SKM-1 (cell line): ENCODE data around the gene LDLRAP1.
"Not testable (repeated sequence)": the region's sequence is repeated elsewhere in the genome, so short reads cannot be mapped to it uniquely, and the experiment has no call there.

Source experiments
- DNase-seq: peaks from one replicate; lab custom pipeline; 2025; ENCODE audit not compliant: unreplicated experiment; lab: John Stamatoyannopoulos, UW

LDLRAP1 gene

DNA sequence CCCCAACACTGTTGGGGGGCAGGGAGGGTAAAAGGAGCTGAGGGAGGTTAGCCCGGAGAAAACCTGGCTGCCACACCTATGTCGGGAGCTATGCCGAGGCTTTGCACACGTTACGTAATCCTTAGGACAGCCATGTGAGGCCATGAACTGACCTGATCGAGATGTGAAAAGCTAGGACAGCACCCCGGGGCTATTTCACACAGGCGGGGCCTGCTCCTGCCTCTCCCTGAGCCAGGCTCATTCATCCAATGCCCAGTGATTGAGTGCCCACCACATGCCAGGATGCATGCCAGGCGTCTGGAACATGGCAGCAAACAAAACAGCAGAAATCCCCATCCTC is 30.2 kb downstream of the LDLRAP1 start:
- no peak for DNase-seq

- DNase-seq: no peak
Measured at GRCh38 chr1:25573961-25574360, 30.6 kb downstream of the LDLRAP1 start.

DNA sequence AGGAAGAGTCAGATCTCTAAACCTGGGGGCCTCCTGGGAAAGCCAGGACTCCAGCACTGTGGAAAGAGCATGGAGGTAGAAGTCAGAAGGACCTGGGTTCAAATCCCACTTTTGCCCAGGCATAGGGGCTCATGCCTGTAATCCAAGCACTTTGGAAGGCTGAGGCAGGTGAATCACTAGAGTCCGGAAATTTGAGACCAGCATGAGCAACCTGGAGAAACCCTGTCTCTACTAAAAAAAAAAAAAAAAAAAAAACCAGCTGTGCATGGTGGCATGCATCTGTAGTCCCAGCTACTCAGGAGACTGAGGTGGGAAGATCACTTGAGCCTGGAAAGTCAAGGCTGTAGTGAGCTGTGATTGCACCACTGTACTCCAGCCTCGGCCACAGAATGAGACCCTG is 31.8 kb downstream of the LDLRAP1 start:
- DNase-seq: no peak

- DNase-seq: no peak
Measured at GRCh38 chr1:25576459-25577133, 33.2 kb downstream of the LDLRAP1 start.

- DNase-seq: no peak
Measured at GRCh38 chr1:25577134-25577920, 33.9 kb downstream of the LDLRAP1 start.

DNA sequence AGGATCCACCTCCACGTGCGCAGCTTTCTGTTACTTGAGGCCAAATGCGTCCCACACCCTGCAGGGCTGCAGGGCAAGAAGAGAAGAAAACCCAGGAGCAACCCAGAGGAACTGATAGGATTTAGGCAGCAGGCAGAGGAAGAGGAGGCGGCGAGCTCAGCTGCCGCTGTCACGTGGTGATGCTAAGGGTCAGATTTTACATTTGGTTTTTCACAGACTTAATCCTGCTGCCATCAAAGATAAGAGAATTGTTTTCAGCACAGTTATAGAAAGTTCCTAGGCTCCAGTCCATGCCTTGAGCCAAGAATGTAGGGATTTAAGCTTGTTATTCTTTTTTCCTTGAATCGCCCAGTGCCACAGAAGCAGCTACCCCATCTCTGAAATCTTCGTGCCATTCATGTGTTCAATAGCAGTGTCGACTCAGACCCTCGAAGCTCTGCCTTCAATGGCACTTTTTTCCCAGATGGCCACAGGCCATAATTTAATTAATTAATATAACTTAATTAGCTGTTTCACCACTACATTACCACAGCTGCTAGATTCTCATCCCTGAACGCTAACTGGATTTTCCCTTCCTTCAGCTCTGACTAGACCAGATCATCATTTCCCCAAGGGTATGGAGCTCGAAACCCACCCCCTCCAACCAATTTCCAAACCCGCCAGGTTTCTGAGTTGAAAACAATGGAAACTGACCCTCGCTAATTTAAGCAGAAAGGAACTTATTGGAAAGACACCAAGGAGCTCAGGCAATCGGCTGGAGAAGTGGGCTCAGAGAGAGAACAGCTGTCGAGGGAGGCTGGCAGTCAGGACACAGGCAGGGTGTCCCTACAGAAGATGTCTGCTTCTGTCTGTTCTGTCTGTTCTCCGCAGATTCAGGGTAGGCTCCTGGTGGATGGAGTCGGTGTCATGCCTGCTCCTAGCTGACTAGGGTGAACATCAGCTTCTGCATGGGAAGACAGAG is 36.2 kb downstream of the LDLRAP1 start:
- no peak for DNase-seq

DNA sequence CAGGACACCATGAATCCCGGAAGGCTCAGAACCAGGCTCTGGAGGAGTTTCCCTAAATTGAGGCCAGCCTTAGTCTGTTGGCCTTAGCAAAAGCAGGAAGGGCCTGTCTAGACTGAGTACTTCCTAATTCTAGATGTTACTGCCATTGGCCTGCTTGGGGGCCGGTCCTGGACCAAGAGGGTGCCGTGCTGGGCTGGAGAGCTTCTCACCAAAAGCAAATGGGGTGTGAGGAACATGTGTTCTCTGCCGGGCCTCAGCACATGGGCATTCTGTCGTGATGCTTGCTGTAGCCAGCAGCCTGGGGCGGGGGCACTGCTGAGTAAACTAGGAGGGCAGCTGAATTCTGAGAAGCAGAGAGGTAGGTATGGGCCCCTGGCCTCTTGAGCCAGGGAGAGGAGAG is 37.5 kb downstream of the LDLRAP1 start:
- peak; percentile 27 for DNase-seq

DNA sequence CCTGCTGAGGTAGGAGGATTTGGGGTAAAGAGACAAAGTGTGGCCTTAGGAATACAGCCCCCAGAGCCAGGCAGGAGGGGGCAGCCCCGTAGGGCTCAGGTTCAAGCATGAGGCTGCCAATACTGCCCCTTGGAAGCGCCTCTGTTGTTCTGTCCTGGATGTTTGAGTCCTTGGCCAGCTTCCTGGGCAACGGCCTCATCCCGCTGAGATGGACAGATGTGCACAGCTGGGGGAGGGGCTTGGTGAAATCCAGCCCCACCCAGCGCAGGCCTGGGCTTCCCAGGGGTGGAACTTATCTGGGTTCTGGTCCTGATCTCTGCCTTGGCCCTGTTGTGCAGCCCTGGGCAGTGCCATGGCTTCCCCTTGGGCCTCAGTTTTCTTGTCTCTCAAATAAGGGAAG is 38.4 kb downstream of the LDLRAP1 start:
- no peak for DNase-seq

DNA sequence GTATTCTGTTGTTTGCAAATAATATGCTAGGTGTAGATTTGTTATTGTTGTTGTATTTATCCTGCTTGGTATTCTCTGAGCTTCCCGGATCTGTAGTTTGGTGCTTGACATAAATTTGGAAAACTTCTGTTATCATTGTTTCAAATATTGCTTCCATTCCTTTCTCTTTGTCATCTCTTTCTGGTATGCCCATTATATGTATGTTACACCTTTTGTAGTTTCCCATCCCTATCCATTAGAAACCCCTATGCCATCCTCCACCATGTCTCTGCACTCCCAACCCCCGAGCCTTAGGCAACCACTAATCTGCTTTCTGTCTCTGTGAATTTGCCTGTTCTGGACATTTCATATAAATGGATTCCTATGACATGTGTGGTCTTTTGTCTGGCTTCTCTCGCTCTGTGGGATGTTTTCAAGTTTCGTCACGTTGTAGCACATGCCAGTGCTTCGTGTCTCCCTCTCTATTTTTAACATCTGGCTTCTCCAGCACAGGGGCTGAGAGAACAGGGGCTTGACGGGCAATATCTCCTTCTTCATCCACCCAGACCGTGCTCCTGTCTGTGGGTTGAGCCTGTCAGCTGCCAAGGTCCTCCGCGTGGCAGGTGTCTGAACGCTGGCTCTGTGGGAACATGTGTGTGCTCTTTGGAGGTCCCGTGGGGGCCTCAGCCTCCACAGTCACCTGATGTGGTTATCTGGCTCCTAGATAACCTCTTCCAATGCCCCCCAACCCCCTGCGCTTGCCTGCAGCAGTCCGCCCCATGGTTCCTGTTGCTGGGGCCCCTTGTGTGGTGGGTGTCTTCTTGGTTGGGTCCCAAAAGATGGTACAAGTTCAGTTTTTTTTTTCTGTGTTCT is 40.3 kb downstream of the LDLRAP1 start:
- DNase-seq: no peak

DNA sequence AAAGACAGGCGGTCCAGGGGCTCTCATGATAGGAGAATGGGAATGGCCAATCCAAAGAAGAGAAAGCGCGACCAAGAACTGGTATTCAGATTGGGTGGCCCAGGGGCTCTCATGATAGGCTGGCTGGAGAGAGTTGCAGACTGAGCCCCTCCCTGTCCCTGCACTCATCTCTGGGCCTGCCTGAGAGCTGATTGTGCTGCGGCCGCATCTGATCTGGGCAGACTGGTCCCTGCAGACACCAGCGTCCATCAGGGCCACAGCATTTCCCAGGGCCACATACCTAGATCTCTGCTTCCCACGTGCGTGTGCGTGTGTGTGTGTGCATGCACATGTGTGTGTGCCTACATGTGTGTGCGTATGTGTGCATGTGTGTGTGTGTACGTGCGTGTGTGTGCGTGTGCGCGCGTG is 42.8 kb downstream of the LDLRAP1 start:
- no peak for DNase-seq

GRCh38 chr1:25587290-25587689 is 43.9 kb downstream of the LDLRAP1 start:
- no peak for DNase-seq

DNA sequence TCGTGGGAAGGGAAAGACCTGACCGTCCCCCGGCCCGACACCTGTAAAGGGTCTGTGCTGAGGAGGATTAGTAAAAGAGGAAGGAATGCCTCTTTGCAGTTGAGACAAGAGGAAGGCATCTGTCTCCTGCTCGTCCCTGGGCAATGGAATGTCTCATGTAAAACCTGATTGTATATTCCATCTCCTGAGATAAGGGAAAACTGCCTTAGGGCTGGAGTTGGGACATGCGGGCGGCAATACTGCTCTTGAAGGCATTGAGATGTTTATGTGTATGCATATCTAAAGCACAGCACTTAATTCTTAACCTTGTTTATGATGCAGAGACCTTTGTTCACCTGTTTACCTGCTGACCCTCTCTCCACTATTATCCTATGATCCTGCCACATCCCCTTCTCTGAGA is 44.8 kb downstream of the LDLRAP1 start:
- not testable (repeated sequence) for DNase-seq

DNA sequence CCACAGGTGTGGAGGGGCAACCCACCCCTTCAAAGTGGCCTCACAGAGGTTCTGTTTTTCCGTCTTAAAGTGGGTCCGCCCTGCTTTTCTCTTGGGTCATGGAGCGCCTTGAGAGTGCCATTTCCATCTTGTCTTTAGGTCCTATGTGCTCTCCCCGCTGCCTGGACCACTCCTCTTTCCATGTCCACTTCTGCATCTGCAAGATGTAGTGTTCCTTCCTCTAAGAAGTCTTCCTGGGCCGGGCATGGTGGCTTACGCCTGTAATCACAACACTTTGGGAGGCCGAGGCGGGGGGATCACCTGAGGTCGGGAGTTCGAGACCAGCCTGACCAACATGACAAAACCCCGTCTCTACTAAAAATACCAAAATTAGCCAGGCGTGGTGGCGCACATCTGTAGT is 45.4 kb downstream of the LDLRAP1 start:
- not testable (repeated sequence) for DNase-seq

- no peak for DNase-seq
Measured at GRCh38 chr1:25590096-25590824, 46.9 kb downstream of the LDLRAP1 start.

DNA sequence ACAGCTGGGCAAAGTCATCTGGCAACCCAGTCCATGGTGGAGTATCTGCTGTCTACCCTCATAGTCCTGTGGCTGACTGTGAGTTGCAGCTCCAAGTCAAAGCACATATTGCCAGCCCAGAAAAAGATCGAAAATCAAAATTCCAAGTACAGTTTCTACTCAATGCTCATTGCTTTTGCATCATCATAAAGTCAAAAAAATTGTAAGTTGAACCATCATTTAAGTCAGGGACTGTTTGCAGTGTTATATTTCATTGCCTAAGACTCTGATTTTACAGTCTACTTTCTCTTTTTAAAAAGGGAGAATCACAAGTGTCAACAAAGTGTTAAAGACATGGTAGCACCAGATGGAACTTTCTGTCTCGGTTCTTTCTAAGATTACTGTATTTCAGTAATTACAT is 50.5 kb downstream of the LDLRAP1 start:
- DNase-seq: no peak

DNA sequence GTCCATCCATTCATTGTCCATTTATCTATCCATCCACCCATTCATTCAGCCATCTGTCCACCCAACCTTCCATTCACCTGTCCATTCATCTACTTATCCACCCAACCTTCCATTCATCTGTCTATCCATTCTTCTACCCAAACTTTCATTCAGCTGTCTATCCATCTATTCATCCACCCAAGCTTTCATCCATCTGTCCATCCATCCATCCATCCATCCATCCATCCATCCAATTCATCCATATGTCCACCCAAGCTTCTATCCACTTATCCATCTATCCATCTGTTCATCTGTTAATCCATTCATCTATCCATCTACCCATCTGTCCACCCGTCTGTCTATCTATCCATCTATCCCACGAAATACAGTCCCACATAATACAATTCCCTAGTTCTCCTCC is 51.6 kb downstream of the LDLRAP1 start:
- no peak for DNase-seq

DNA sequence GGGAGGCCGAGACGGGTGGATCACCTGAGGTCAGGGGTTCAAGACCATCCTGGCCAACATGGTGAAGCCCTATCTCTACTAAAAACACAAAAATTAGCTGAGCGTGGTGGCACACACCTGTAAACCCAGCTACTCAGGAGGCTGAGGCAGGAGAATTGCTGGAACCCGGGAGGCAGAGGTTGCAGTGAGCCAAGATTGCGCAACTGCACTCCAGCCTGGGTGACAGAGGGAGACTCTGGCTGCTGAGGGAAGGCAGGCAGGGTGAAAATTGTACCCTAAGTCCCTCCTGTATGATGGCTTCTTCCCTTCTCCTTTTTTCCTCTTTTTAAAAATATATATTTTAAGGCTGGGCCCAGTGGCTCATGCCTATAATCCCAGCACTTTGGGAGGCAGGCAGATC is 53.2 kb downstream of the LDLRAP1 start:
- DNase-seq: not testable (repeated sequence)

GRCh38 chr1:25598879-25599278 is 55.5 kb downstream of the LDLRAP1 start:
- no peak for DNase-seq

GRCh38 chr1:25599969-25600610 is 56.7 kb downstream of the LDLRAP1 start:
- DNase-seq: no peak
